NCI-H526 treated with DMSO at 0.1 percent for 48 hours (cell line): ENCODE results near the gene VAV2.
"Not testable (repeated sequence)": the region's sequence is repeated elsewhere in the genome, so short reads cannot be mapped to it uniquely, and the experiment has no call there.

Source experiments
- DNase-seq: peaks from one replicate; lab custom pipeline; 2025; lab: John Stamatoyannopoulos, UW

The VAV2 gene

DNA sequence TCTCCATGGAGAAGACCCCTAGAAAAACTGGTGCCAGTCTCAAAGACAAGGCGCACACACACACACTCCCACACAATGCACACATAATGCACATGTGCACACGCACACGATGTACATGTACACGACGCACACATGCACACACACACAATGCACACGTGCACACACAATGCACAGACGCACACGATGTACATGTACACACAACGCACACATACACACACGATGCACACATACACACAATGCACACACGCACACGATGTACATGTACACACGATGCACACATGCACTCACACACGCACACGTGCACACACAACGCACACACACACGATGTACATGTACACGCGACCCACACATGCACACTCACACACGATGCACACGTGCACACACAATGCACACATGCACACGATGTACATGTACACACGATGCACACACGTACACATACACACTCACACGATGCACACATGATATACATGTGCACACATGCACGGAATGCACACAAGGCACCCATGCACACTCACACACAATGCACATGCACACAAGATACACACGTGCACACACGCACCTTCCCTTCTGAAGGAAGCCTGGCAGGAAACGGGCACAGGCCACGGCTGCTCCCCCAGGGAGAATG, 76.5 kb downstream of the VAV2 start:
- no peak for DNase-seq

DNA sequence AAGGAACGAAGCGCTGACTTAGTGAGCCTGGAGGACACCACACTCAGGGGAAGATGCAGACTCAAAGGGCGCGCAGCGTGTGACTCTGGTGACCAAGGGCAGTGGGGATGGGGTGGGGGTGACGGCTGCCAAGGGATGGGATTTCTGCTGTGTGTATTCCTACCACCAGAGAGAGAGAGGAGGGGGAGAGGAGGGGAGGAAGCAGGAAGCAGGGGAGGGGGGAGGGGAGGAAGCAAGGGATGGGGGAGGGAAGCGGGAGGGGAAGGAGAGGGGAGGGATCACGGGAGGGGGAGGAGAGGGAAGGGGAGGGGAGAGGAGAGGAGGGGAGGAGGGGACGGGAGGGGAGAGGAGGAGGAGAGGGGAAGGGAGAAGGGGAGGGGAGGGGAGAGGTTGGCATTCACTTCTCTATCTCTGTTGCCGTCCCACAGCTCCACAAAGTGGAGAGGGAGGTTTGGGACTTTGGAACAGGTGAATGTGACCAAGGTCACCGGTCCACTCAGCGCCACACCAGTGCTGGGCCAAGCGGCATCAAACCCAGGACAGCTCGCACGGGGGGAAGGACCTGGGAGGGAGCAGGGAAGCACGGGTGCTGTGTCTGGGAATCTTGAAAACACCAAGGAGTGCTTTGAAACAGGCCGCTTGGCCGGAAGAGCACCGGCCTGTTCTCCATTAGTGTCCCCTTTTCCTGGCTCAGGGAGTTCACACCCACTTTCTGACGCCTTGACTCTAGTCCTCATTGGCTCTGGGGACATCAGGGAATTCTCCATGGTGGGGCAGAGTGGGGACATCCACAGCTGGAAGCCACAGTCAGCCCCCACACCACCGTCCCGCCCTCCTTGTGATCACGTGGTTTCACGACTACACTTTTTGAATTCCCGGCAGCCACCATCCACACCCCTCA, 77.4 kb downstream of the VAV2 start:
- no peak for DNase-seq

DNA sequence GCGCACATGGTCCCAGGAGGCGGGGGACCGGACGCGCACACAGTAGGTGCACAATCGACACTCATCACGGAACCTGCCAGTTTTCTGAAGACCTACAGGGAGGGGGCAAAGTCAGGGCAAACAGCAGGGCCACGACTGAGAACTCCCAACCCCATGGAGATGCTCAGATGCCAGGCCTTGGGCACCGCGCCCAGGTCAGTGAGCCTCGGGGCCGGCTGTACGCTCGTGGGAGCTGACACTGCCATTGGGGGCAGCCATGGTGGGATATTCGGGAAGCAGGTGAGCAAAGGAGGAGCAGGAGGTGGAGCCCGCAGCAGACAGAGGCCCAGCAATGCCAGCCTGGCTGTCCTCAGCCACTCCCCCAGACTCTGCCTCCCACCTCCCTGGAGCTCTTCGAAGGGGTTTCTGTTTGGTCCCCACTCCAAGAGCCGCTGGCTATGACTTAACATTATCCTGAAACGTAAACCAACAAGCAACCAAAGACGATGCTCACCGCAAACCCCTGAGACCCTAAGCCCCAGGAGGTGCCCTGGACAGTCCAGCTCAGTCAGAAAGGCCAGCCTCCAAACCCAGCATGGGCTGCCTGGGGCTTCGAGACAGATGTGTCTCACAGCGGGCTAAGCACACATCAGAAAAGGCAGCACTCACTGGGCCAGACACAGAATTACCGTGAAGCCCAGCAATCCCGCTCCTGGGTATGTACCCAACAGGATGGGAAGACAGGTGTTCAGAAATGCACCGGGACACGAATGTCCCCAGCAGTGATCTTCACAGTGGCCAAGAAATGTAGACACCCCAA, 78.4 kb downstream of the VAV2 start:
- DNase-seq, result no peak

DNA sequence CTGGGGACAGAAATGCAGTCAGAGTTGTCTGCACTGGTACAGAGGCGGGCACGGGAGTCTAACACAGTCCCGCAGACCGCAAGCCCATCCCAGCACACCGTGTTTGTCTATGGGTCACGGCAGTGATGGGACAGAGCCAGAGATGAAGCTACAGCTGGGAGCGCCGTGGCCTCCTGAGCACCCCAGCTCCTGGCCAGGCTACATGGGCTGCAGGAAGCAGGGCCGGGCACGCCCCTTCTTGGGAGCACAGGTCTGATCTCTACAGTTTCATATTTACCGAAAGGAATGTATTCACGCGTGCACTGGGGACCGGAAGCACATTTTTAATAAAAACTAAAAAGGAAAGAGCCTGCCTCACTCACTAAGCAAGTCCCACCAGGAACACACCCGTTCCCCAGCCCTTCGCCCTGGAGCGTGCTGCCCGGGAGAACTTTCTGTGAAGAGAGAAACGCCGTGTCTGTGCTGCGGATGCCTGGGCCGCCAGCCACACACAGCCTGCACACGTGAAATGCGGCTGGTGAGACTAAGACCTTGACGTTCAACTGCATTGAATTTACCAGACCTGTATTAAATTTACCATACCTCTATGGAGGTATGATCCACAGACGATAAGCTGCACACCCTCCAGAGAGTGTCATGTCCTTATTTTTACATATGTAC, 81.1 kb downstream of the VAV2 start:
- no peak for DNase-seq

DNA sequence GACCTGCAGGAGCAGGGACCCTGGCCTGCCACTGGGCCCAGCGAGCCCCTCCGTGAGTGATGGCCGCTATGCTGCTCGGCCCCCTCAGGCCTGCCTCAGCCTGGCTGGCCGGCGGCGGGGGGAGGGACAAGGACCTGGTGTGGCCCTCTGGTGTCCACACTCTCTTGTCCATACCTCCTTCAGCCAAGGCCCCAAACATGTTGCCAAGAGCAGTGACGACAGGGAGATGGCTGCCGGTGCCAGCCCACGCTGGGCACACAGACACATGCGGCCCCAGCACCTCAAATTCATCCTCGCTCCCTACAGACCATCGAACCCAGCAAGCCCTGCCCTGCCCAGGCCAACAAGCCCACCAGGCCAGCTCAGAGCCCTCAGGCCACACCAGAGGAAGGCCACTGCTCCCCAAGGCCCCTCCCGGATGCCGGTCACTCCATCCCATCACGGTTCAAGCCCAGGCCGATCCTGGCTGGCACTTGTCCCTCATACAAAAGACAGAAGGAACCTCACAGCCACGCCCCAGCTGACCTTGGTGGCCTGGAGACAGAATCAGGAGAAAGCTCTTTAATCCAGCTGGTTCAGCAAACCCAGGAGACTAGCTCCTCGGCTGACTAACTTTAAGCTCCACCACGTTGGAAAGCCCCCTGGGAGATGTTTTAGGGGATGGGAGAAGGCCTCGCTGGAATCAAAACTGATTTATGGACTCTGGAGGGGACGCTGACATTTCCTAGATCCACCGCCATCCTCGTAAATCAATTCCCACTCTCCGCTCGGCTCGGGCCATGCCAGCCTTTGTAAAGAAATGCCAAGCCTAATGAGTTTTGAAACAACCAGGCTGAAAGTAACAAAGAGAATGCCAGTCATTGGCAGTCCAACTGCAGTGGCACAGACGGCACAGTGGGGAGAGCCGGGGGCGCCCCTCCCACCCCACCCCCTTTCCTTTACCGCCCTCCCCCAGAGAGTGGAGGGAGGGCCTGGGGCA, 84.9 kb downstream of the VAV2 start:
- DNase-seq, result no peak

DNA sequence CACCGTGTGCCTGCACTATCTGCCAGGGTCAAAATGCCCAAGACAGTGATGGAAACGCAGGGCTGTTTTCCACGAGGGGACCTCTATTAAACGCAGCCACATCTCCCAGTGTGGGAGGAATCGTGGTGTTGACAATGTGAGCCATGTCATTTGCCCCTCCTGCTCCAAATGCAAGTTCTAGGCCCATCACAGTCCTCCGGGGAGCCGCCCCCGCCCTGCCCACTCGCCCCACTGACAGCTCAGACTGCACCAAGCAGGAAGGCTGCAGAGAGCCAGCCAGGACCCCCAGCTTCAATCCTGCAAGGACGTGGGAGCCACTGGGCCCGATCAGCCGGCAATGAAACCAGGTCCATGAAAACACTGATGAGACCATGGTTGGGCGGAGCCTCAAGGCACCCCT, 85.9 kb downstream of the VAV2 start:
- no peak for DNase-seq

DNA sequence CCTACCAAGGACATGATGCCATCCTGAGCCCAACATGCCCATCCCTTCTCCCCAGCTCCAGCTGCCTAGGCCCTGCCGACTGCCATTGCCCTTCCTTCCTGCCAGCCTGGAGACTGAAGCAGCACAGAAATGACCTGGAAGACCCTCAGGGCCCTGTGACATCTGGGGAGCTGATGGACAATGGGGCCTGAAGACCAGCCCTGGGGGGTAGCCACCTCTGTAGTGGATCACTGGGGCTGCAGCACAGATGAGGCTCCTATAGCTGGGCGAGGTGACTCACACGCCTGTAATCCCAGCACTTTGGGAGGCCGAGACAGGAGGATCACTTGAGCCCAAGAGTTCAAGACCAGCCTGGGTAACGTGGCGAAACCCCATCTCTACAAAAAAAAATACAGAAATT, 86.6 kb downstream of the VAV2 start:
- no peak for DNase-seq

DNA sequence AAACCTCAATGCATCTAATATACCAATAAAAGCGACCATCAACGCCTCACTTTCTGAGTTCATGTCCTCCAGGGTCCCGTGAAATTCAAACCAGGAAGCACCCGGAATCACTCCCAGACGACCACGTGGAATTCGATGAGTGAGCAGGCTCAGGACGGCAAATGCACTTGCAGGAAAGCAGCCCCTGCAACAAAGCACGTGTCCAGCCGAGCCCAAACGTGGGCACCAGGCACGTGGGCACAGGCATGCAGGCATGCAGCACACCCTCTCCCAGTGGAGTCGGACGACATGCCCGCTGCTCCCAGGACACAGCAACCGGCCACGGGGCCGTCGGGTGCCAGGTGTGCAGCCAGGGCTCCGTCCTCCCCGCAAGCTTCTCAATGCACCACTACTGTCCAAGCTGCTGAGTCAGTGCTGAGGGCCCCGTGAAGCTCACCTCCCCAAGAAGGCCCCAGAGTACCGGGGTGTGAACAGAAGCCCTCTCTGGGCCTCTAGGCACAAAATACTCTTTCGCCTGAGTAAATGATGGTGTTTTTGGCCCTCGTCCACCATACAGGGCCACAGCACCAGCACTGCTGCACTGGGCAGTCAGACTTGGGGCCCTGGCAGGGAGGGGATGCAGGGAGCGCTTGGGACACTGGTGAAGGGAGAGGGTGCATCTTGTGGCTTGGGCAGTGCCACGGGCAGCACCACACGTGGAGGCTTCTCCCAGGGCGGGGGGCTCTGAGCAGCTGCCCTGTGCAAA, 87.6 kb downstream of the VAV2 start:
- no peak for DNase-seq

DNA sequence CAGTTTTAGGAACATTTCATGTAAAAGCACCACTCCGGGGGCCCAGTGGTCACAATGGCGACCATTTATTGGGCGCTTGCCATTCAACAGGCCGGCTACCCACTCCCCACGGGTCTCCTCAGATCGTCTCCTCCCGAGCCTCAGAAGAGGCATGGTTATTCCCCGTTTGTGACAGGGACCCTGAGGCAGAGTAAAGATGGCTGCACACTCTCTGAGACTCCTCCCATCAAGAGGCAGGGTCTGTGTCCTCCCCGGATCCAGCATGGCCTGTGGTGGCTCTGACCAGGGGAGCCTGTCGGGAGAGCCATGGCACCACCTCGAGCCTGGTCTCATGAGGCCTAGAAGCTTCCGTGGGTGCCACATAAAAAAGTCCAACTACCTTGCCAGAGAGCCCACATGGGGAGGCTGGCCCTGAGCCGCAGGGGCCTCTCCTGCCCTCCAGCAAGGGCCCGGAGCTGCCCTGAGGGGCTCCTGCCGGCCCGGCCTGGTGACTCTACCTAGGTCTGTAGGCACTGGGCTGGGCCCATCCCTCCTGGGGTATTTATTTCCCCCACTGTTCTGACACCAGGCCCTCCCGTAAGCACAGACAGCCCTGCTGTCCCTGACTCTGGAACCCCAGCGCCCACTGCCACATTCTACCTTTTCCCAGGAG, 90.8 kb downstream of the VAV2 start:
- DNase-seq, result no peak

DNA sequence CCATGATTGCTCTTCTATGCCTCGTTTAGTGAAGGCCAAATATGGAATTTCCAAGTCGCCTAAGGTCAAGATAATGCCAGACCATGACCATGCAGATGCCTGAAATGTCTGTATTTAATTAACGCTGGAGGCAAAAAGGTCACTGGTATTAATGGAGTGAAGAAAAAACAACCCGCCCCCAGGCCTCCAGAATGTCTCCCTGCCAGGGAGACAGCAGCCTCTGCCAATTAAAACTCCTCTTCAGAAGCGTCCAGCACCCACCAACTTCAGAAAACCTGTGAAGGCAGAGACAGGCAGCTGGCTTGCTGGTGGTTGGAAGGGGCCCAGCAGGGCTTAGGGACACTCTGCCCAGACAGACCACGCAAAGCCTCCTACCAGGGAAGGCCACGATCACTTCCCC, 94.4 kb downstream of the VAV2 start:
- DNase-seq, result no peak

DNA sequence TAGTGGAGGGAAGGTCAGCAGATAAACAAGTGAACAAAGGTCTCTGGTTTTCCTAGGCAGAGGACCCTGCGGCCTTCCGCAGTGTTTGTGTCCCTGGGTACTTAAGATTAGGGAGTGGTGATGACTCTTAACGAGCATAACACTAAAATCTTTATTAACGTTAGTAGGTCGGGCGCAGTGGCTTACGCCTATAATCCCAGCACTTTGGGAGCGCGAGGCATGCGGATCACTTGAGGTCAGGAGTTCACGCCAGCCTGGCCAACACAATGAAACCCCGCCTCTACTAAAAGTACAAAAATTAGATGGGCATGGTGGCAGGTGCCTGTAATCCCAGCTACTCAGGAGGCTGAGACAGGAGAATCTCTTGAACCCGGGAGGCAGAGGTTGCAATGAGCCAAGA, 96.1 kb downstream of the VAV2 start:
- DNase-seq, result not testable (repeated sequence)

DNA sequence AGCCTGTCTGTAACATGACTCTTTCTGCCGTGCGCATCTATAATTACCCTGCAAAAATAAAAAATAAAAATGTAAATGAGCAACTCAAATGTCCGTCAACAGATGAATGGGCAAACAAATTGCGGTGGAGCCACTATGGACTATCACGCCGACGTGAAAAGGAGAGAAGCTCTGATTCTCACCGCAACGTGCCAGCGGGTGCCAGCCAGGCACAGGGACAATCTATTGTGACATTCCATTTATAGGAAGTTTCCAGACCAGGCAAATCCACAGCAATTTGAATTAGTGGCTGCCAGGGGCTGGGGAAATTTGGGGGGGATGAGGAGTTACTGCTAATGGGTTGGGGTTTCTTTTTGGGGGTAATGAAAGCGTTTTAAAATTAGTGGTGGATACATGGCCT, 96.8 kb downstream of the VAV2 start:
- DNase-seq, result peak; percentile 6

DNA sequence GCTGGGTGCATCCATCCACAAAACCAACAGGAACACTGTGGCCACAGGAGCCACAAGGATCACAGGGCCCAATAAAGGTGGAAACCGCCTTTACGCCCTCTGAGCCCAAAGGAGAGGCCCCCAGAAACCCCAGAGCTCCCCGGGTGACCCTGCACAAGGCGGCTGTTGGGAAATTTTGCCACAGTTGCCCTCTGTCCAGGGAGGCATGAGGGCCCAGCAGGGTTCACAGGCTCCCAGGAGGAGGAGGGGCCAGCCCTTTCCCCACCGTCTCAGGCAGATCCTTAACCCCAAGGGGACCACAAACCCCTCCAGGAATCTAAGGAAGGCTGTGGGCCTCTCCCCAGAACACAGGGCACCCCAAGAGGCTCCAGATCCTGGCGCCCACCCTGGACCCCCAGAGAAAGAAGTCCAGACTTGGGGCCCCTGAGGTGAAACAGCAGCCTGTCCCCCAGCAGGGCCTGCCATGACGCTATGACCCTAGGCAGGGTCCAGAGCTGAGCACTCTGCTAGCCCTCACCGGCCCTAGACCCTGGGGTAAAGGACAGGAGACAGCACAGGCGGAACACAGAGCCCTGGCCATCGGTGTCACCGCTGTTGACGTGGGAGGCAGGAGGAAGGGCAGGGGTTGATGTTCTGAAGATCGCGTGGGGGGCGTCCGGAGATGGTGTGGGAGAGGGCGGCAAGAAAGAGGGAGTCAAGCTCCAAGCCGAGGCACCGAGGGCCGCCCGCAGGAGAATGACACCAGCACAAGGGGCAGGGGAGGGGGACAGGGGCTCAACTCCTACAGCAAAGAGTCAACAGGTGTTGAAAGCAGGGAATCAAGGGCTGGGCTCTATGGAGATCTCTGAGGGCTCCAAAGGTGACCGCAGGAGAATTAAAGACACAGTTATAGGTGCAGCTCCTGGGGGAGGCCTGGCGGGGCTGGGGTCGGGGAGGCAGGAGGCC, 97.5 kb downstream of the VAV2 start:
- no peak for DNase-seq

DNA sequence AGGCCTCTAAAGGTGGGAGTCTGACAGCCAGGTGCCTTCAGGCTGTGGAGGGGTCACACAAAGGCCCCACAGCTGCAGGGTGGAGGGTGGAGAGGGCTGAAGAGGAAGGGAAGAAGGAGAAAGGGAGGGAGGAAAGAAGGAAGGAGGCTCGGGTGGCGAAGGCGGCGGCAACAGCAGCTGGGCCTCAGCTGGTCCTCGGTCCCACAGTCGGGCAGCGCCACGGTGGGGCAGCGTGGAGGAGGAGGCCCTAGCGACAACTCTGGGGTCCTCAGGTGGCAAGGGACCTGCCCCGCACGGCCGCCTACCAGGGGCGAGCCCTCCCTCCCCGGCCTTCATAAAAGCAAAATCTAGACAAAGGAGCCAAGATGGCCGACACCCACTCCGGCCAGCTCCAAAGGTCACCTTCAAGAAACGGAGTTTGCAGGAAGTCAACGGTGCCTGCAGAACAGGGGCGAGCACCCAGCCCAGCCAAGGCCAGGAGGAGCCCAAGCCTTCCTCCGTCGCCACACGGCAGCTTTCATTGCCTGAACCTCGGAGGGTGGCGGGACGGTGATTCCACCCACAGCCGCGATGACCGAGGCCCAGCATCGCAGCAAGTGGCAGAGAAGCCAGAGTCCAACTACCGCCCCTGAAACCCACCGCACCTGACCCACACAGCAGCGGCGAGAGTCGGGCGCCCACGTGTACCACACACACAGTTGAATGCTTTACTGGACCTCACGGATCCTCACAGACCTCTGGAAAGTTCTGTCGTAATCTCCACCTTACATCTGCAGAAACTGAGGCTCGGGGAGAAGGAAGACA, 98.7 kb downstream of the VAV2 start:
- no peak for DNase-seq

DNA sequence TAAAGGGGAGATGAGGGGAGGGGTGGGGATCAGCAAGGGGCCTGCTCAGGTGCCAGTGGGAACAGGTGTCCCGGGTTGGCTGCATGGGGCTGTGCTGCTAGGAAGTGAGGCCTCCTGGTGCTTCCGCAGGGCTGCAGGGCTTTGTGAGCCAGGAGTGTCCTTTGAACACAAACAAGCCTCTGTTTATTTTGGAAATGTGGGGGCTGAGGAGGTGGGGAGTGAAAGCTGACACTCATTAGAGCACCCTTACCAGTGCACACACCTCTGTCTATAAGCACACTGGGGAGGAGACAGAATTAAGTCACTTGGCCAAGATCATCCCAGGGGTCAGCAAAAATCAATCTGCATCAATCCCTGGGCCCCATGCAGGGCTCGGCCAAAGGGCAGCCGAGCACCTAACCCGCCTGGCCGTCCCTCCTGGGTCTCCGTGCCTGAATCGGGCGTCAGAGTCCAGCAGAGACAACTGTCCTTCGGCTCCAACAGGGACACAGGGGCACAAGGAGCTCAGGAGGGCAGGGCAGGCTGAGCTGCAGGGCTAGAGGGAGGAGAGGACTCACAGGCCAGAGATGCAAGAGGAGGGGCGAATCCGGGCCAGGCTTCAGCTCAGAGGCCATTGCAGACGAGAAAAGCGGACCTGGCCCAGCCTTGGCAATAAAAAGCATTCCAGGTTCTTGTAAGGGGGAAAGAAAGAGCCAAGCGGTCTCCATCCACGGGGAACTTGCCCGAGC, 99.8 kb downstream of the VAV2 start:
- peak; percentile 44 for DNase-seq

DNA sequence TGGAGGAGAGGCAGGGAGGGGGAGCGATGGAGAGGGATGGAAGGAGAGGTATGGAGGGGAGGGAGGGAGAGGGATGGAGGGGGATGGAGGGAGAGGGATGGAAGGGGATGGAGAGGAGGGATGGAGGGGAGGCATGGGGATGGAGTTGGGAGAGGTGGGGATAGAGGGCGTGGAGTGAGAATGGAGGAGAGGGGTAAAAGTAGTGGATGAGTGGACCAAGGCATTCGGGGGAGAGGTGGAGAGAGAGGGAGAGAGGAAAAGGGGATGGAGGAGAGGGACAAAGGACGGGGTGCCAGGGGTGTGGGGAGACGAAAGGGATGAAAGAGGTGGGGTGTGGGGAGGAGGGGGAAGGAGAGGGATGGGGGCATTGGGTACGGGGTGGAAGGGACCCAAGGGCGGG, 100.4 kb downstream of the VAV2 start:
- no peak for DNase-seq

DNA sequence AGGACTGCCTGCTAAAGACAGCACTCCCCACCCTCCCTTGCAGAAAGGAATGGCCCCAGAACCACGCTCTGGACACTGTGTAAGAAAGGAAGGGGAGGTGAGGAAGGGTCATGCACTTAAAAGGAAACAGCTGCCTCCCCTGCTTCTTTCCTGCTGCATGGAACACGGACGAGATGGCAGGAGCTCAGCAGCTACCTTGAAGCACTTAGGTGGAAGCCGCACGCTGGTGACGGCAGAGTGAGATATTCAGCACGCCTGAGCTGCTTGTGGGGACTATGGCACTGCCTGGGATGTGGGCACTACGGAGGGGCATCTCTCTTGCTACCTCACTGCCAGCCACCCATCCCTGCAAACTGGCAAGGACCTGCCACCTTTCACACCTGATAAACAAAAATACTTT, 101.5 kb downstream of the VAV2 start:
- no peak for DNase-seq
